ENCODE results near the gene NAA10.

NAA10 gene

DNA sequence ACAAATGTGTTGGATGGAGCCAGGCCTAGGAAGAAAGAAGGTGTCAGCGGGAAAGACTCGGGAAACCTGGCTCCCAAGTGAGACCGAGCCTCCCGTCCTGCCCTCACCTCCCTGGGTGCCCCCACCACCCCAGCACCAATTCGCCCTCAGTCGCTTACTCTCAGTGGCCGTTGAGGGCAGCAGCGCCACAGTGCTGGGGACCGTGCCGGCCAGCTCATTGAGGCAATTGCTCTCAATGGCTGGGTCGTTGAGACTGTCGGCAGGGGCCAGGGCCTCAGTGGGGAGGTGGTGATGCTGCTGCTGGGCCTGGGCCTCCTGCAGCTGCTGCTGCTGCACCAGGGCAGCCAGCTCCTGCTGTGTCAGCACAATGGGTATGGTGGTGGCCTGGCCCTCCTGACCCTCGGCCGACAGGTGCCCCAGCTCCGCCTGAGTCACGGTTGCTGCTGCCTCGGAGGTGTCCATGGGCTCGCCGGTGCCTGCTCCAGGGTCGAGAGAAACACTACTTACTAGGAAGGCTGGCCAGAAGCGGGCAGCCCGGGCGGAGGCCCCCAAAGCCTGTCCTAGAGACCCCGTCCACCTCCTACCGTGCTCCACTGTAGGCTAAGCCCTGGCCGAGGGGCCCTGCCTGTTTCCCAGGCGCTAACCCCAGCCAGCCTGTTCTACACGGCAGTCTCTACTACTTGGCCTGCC is 17.0 kb upstream of the NAA10 start:
- ATAC-seq (replicated peaks; ENCODE audit: extremely low read depth, poor library complexity, severe bottlenecking), result no peak
- no peak for DNase-seq (ENCODE audit: low spot score in 2 of 2)
- peaks cover 6% of the 10 kb centered on the region for H3K4me1 Mint-ChIP-seq
- H3K4me3 Mint-ChIP-seq, result no peak overlapping the region
- H3K36me3 Mint-ChIP-seq (ENCODE audit: insufficient read depth), result peaks cover 47% of the 10 kb centered on the region
- no peaks in the 10 kb centered on the region for H3K27me3 Mint-ChIP-seq
- no peak overlapping the region for H3K27ac Mint-ChIP-seq (ENCODE audit: low read depth)
- no peaks in the 10 kb centered on the region for H3K9me3 Mint-ChIP-seq

DNA sequence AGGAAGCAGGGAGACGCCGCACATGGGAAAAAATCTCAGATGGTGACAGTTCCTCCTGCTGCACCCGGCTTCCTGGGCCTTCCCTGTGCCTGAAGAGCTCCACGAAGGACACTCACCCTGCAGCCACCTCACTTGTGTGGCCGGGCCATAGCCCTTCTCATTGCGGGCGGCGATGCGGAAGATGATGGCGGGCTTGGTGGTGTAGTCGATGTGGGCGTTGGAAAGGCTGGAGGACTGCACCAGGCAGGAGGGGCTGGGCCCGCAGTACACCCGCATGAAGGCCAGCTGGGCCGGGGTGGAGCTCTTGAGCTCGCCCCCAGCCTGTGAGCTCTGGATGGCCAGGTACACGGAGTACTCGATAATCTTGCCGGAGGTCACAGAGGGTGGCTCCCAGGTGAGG is 15.3 kb upstream of the NAA10 start:
- Mint-ChIP-seq H3K4me3 (no peak overlapping the region), H3K9me3 (no peaks in the 10 kb centered on the region), H3K27me3 (no peaks in the 10 kb centered on the region), H3K4me1 (peaks cover 6% of the 10 kb centered on the region), H3K36me3 (ENCODE audit: insufficient read depth) (peaks cover 38% of the 10 kb centered on the region), H3K27ac (ENCODE audit: low read depth) (no peak overlapping the region)
- ATAC-seq (replicated peaks; ENCODE audit: extremely low read depth, poor library complexity, severe bottlenecking), result no peak
- no peak for DNase-seq (ENCODE audit: low spot score in 2 of 2)

DNA sequence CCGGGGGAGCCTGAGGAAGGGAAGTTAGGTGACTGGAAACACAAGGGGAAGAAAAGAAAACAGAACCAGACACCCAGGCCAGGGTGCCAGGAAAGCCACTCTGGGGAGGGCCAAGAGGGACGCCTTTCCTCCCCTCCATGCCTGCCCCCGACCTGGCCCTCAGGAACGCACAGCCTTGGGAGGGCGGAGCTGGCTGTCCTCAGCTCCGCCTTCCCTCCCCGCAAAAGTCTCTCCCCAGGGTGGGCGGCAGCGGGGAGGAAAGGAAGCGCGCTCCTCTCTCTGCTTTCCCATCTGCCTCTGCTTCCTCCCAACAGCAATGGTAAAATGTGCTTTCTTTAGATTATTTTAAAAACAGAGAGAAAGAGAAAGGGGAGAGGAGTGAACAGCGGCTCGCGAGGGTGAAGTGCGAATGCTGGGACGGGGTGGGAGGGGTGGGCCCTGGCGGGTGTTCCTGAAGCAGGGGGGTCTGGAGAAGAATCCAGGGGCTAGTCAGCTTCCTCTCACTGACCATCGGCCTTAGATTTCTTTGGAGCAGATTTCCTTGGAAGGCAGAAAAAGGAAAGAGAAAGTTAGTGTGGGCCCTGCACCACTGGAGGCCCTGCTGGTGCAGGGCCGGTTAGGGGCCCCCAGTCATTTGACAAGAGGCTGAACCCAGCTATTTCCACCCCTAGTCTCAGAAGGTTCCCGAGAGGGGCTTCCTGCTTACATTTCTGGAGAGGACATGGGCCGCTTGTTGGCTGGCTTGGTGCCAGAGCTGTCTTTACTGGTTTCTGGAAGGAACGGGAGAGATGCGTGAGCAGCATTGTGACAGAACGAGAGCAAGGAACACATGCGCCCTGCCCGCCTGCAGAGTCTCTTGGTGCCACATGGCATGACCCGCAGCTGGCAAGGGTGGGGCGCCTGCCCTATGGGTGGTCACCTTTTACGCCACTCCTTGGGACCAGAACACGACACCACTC is 14.3 kb upstream of the NAA10 start:
- peaks cover 32% of the 10 kb centered on the region for H3K36me3 Mint-ChIP-seq (ENCODE audit: insufficient read depth)
- ATAC-seq (replicated peaks; ENCODE audit: extremely low read depth, poor library complexity, severe bottlenecking), result no peak

GRCh38 chrX:153948002-153948466 is 13.2 kb upstream of the NAA10 start:
- ATAC-seq (replicated peaks; ENCODE audit: extremely low read depth, poor library complexity, severe bottlenecking), result no peak
- H3K9me3 Mint-ChIP-seq, result no peaks in the 10 kb centered on the region
- H3K27ac Mint-ChIP-seq (ENCODE audit: low read depth), result peak overlapping the region; percentile 76
- no peak overlapping the region for H3K4me3 Mint-ChIP-seq
- peaks cover 6% of the 10 kb centered on the region for H3K4me1 Mint-ChIP-seq
- DNase-seq (ENCODE audit: low spot score in 2 of 2), result no peak
- H3K27me3 Mint-ChIP-seq, result no peaks in the 10 kb centered on the region
- peaks cover 23% of the 10 kb centered on the region for H3K36me3 Mint-ChIP-seq (ENCODE audit: insufficient read depth)

More for the DNA sequence above, 14.3 kb upstream of the NAA10 start:
- Mint-ChIP-seq H3K4me1 (peaks cover 6% of the 10 kb centered on the region), H3K27ac (ENCODE audit: low read depth) (peak overlapping the region; percentile 76), H3K9me3 (no peaks in the 10 kb centered on the region), H3K4me3 (peak overlapping the region; percentile 11), H3K27me3 (no peaks in the 10 kb centered on the region)
- DNase-seq (ENCODE audit: low spot score in 2 of 2), result no peak

- Mint-ChIP-seq H3K4me1 (peaks cover 6% of the 10 kb centered on the region), H3K4me3 (peak overlapping the region; percentile 25), H3K9me3 (no peaks in the 10 kb centered on the region), H3K36me3 (ENCODE audit: insufficient read depth) (peaks cover 16% of the 10 kb centered on the region), H3K27me3 (no peaks in the 10 kb centered on the region), H3K27ac (ENCODE audit: low read depth) (peak overlapping the region; percentile 83)
- peak; percentile 79 for ATAC-seq (replicated peaks; ENCODE audit: extremely low read depth, poor library complexity, severe bottlenecking)
- peak; percentile 44 to 62 for DNase-seq (ENCODE audit: low spot score in 2 of 2)
Observed at GRCh38 chrX:153947009-153947769, 12.4 kb upstream of the NAA10 start.

DNA sequence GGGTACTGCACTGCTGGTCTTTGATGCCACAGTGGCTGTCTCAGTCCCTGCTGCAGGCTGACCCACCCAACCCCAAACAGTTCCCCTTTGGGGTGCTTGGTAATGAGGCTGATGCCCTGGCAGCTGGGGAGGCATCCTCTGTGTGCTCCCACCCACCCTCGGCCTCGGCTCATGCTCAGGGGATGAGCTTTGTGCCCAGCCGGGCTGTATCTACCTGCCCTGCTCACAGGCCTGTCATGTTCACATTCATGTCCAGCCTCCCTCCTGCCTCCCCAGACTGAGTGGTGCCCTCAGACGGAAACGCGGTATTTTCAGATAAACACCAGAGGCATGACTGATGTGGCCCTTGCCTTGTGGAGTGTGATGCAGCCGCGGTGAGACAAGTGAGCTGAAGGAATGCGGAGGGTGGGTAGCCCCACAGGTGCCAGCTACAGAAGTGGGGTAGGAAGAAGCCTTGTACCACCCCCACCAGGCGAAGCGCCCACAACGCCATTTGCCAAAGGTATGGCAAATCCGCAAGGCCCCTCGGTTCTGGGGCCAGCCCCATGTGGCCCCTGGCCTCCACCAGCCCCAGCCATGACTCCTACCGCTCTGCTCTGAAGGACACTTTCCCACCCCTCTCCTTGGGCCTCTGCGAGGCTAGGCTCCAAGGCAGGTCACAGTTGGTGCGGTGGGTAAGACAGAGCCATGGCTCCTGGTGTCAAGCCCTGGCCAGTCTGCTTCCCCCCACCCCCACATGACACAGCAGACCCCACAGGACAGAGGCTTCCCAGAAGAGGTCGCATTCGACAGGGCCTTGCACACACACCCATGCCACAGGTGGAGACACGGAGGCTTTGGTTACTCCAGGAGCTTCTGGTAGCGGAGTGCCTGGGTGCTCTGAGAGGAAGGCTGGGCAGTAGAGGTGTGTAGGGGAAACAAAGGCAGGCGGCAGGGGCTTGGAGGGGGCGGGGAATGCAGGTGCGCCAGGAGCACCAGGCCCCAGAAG is 11.4 kb upstream of the NAA10 start:
- no peak overlapping the region for H3K4me3 Mint-ChIP-seq
- no peaks in the 10 kb centered on the region for H3K9me3 Mint-ChIP-seq
- peaks cover 14% of the 10 kb centered on the region for H3K36me3 Mint-ChIP-seq (ENCODE audit: insufficient read depth)
- DNase-seq (ENCODE audit: low spot score in 2 of 2) (no peak), ATAC-seq (replicated peaks; ENCODE audit: extremely low read depth, poor library complexity, severe bottlenecking) (no peak)
- peaks cover 6% of the 10 kb centered on the region for H3K4me1 Mint-ChIP-seq
- no peak overlapping the region for H3K27ac Mint-ChIP-seq (ENCODE audit: low read depth)
- no peaks in the 10 kb centered on the region for H3K27me3 Mint-ChIP-seq

GRCh38 chrX:153944800-153945150 is 9.9 kb upstream of the NAA10 start:
- peaks cover 6% of the 10 kb centered on the region for H3K4me1 Mint-ChIP-seq
- H3K9me3 Mint-ChIP-seq, result no peaks in the 10 kb centered on the region
- DNase-seq (ENCODE audit: low spot score in 2 of 2) (no peak), ATAC-seq (replicated peaks; ENCODE audit: extremely low read depth, poor library complexity, severe bottlenecking) (no peak)
- H3K27me3 Mint-ChIP-seq, result no peaks in the 10 kb centered on the region
- H3K36me3 Mint-ChIP-seq (ENCODE audit: insufficient read depth), result peaks cover 7% of the 10 kb centered on the region
- H3K27ac Mint-ChIP-seq (ENCODE audit: low read depth), result no peak overlapping the region
- H3K4me3 Mint-ChIP-seq, result peak overlapping the region; percentile 73

DNA sequence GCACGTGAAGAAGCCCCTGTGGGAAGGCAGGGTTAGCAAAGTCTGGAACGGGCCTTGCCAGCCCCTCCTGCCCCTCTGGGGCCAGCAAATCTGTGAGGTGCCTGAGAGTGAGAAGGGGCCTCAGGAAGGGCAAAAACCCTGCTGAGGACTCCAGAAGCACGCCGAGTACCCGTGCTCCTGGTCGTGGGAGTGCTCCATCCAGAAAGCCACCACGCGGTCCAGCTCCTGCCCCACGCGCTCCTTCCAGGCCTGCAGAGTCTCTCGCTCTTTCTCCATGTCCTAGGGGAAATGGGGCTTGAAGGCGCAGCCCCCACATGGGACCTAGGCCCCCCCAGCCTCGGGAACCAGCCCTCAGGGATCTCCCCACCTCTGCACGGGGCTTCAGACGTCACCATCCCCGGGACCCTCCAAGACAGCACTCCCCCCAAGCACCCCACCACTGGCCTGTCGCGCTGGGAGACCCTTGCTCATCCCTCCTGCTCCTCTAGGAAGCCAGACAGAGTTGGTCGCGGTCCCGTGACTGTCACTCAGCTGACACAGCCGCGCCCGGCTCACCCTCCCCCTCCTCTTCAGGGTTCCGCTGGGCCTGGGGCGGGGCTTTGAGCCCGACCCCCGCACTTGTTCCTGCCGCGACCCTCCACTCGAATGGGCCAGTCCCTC is 9.4 kb upstream of the NAA10 start, which contains the start of gene RENBP:
TSS of gene RENBP (minus strand) at position 504 of the 660 bp plus-strand sequence. CDS start at position 471, 33 bp downstream.
- Mint-ChIP-seq H3K36me3 (ENCODE audit: insufficient read depth) (peaks cover 5% of the 10 kb centered on the region), H3K9me3 (no peaks in the 10 kb centered on the region), H3K4me3 (peak within 1 kb of the TSS; percentile 73), H3K27ac (ENCODE audit: low read depth) (no peak within 1 kb of the TSS), H3K4me1 (peaks cover 6% of the 10 kb centered on the region), H3K27me3 (no peaks in the 10 kb centered on the region)
- no peak for DNase-seq (ENCODE audit: low spot score in 2 of 2)
- no peak for ATAC-seq (replicated peaks; ENCODE audit: extremely low read depth, poor library complexity, severe bottlenecking)

DNA sequence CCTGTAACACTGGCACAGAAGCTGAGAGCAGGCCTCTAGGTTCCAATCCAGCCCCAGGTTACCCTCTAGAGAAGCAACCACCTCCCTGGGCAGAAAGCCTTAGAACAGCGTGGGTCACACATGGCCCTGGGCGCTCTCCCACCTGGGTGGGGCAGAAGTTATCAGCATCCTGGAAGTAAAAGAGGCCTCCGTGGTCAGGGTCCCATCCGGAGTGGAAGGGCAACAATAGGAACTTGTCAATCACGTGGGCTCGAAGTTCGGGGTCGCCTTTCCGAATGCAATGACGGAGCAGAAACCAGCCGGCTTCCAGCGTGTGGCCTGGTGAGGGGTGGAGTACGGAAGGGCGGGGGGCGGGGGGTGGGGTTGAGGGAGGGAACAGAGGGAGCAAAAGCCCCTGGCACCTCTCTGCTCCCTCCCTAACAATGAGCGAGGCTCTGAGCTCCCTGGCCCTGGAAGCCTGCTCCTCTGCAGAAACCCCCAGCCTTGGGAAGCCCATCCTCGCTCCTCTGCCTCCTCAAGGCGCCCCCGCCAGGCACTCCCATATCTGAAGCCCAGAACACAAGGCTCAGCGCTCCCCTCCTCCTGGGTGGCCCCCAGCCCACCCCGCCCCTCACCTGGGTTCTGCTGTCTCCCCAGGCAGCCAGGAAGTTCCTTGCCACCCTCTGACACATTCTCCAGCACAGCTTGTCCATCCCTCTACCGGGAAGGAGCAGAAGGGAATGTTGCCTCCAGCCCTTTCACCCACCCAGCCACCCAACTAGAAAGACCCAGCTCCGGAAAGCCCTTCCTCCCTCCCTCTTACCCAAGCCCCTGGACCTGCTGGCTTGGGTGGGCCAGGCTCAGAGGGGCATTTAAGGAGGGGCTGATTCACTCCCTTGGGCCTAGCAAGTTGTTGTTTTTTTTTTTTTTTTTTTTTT is 6.8 kb upstream of the NAA10 start:
- DNase-seq (ENCODE audit: low spot score in 2 of 2) (no peak), ATAC-seq (replicated peaks; ENCODE audit: extremely low read depth, poor library complexity, severe bottlenecking) (no peak)
- peaks cover 3% of the 10 kb centered on the region for H3K36me3 Mint-ChIP-seq (ENCODE audit: insufficient read depth)
- peak overlapping the region; percentile 32 for H3K4me3 Mint-ChIP-seq
- H3K27ac Mint-ChIP-seq (ENCODE audit: low read depth), result no peak overlapping the region
- H3K4me1 Mint-ChIP-seq, result peaks cover 3% of the 10 kb centered on the region
- H3K27me3 Mint-ChIP-seq, result no peaks in the 10 kb centered on the region
- H3K9me3 Mint-ChIP-seq, result no peaks in the 10 kb centered on the region

- ATAC-seq (replicated peaks; ENCODE audit: extremely low read depth, poor library complexity, severe bottlenecking), result no peak
- H3K4me3 Mint-ChIP-seq, result no peak overlapping the region
- H3K27ac Mint-ChIP-seq (ENCODE audit: low read depth), result no peak overlapping the region
- H3K27me3 Mint-ChIP-seq, result no peaks in the 10 kb centered on the region
- H3K36me3 Mint-ChIP-seq (ENCODE audit: insufficient read depth), result peaks cover 4% of the 10 kb centered on the region
- H3K4me1 Mint-ChIP-seq, result peaks cover 5% of the 10 kb centered on the region
- no peaks in the 10 kb centered on the region for H3K9me3 Mint-ChIP-seq
- DNase-seq (ENCODE audit: low spot score in 2 of 2), result no peak
Observed at GRCh38 chrX:153939573-153939972, 4.7 kb upstream of the NAA10 start.

Measured in central memory CD8-positive, alpha-beta T cell (primary cell).